Hepatocyte (in vitro differentiated cells): ENCODE data around the gene RANBP17.

Source experiments
- CTCF ChIP-seq: fragments of 200-600 bp; sonication (generic); IDR thresholded peaks from 2 replicates; pipeline ENCODE4 v1.5.1; 2016; ENCODE audit warnings: antibody characterized with exemption, mild to moderate bottlenecking; ENCODE audit not compliant: poor library complexity
- EZH2 ChIP-seq: fragments of 200-600 bp; sonication (generic); IDR thresholded peaks from 2 replicates; pipeline ENCODE4 v1.6.1; 2016; ENCODE audit warnings: antibody characterized with exemption, mild to moderate bottlenecking, borderline replicate concordance

DNA sequence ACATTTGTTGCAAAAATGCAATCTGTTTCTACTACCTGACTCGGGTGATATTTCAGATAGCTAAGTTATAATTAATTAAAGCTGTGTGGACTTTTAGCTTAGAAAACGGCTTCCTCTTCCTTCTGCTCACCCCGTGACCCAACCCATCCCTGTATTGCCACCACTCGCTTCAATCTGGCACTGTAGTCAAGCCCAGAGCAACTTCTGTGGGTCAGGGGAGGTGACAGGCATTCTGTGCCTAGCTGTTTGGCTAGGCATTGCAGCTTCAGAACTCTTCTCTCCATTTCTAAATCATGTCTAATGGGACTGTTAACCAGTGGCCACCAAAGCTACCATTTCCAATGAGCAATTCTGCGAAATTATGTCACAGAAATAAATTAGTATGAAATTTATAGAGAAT, 267.5 kb downstream of the RANBP17 start:
- TF ChIP-seq CTCF (no peak), EZH2 (no peak)
